ENCODE data around the gene GALNT10. TPM values are rescaled to one million over a fixed set of nuclear protein-coding genes. Genes with fewer than 3 reads are reported as not detected.

Gene GALNT10
- total and polyA plus RNA-seq, 9 of the 15 experiments (the other 6 are each of a cell fraction or from before 2014, with no cell fraction given) = 4.6 to 37.1 (median 13.3) TPM

- TF ChIP-seq RAD51 (IDR thresholded peaks at IDR 0.05; ENCODE audit: borderline replicate concordance, low read depth) (peak; percentile 36; the same call in 1 of the 2 replicates), BCLAF1 (IDR thresholded peaks at IDR 0.05; ENCODE audit: borderline replicate concordance in 1 of 2, control insufficient read depth in 1 of 2, low read depth in 2 of 2, low read length in 1 of 2) (no peak), L3MBTL2 (IDR thresholded peaks at IDR 0.05) (peak; percentile 66; the same call in 1 of the 2 replicates), PYGO2 (tag; IDR thresholded peaks at IDR 0.05) (0 out of 2 replicates have a peak, but pooled peaks have one; percentile 19), HIVEP1 (CRISPR knock-in tag; IDR thresholded peaks at IDR 0.05) (no peak), CBX3 (IDR thresholded peaks at IDR 0.05; ENCODE audit: borderline replicate concordance in 1 of 2, low read length in 2 of 2) (peak in 1 of 2 experiments; percentile 78; a peak in 2 of 3 replicates), ZNF589 (CRISPR knock-in tag; IDR thresholded peaks at IDR 0.05; ENCODE audit: low read depth) (0 out of 2 replicates have a peak, but pooled peaks have one; percentile 61), FOXP1 (CRISPR knock-in tag; IDR thresholded peaks at IDR 0.05) (no peak), CREB1 (IDR thresholded peaks at IDR 0.05) (peak; percentile 23; the same call in 1 of the 2 replicates), CREB1 (CRISPR knock-in tag; IDR thresholded peaks at IDR 0.05) (no peak), ZNF695 (CRISPR knock-in tag; IDR thresholded peaks at IDR 0.05) (no peak), KLF16 (IDR thresholded peaks at IDR 0.05) (peak; percentile 86), SIN3A (IDR thresholded peaks at IDR 0.05; ENCODE audit: borderline replicate concordance in 2 of 2, control insufficient read depth in 1 of 2, low read depth in 2 of 2, low read length in 2 of 2) (peak; percentile 57 to 87; a peak in 2 of 4 replicates), TAF9B (IDR thresholded peaks at IDR 0.05; ENCODE audit: partially characterized antibody) (peak; percentile 56)
- TF ChIP-seq, protein P1, sequence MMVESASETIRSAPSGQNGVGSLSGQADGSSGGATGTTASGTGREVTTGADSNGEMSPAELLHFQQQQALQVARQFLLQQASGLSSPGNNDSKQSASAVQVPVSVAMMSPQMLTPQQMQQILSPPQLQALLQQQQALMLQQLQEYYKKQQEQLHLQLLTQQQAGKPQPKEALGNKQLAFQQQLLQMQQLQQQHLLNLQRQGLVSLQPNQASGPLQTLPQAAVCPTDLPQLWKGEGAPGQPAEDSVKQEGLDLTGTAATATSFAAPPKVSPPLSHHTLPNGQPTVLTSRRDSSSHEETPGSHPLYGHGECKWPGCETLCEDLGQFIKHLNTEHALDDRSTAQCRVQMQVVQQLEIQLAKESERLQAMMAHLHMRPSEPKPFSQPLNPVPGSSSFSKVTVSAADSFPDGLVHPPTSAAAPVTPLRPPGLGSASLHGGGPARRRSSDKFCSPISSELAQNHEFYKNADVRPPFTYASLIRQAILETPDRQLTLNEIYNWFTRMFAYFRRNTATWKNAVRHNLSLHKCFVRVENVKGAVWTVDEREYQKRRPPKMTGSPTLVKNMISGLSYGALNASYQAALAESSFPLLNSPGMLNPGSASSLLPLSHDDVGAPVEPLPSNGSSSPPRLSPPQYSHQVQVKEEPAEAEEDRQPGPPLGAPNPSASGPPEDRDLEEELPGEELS (CRISPR knock-in tag; IDR thresholded peaks at IDR 0.05; ENCODE audit: borderline replicate concordance) = no peak
- TF ChIP-seq, protein P2, sequence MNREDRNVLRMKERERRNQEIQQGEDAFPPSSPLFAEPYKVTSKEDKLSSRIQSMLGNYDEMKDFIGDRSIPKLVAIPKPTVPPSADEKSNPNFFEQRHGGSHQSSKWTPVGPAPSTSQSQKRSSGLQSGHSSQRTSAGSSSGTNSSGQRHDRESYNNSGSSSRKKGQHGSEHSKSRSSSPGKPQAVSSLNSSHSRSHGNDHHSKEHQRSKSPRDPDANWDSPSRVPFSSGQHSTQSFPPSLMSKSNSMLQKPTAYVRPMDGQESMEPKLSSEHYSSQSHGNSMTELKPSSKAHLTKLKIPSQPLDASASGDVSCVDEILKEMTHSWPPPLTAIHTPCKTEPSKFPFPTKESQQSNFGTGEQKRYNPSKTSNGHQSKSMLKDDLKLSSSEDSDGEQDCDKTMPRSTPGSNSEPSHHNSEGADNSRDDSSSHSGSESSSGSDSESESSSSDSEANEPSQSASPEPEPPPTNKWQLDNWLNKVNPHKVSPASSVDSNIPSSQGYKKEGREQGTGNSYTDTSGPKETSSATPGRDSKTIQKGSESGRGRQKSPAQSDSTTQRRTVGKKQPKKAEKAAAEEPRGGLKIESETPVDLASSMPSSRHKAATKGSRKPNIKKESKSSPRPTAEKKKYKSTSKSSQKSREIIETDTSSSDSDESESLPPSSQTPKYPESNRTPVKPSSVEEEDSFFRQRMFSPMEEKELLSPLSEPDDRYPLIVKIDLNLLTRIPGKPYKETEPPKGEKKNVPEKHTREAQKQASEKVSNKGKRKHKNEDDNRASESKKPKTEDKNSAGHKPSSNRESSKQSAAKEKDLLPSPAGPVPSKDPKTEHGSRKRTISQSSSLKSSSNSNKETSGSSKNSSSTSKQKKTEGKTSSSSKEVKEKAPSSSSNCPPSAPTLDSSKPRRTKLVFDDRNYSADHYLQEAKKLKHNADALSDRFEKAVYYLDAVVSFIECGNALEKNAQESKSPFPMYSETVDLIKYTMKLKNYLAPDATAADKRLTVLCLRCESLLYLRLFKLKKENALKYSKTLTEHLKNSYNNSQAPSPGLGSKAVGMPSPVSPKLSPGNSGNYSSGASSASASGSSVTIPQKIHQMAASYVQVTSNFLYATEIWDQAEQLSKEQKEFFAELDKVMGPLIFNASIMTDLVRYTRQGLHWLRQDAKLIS (CRISPR knock-in tag; IDR thresholded peaks at IDR 0.05) = no peak
Observed at GRCh38 chr5:154196955-154197652, 6.6 kb downstream of the GALNT10 start (continued).

Data from K562 (cell line).